ENCODE data around the gene COL4A1.
"Not testable (repeated sequence)": the region's sequence is repeated elsewhere in the genome, so short reads cannot be mapped to it uniquely, and the experiment has no call there.

COL4A1 gene

GRCh38 chr13:110324026-110324749 is 17.2 kb upstream of the COL4A1 start:
- no peaks in the 10 kb centered on the region for H3K27me3 ChIP-seq (ENCODE audit: control insufficient read depth in 1 of 2, insufficient read depth in 2 of 2, low read length in 2 of 2)
- H3K27ac ChIP-seq (ENCODE audit: low read depth, low read length), result no peak overlapping the region
- H3K4me3 ChIP-seq (ENCODE audit: low read depth in 1 of 2, low read length in 2 of 2), result no peak overlapping the region
- H3K4me1 ChIP-seq (ENCODE audit: control insufficient read depth in 1 of 2, insufficient read depth in 2 of 2, low read length in 2 of 2), result no peaks in the 10 kb centered on the region
- H3K36me3 ChIP-seq (ENCODE audit: control insufficient read depth in 1 of 2, insufficient read depth in 2 of 2, low read length in 2 of 2), result no peaks in the 10 kb centered on the region
- no peaks in the 10 kb centered on the region for H3K9me3 ChIP-seq (ENCODE audit: control insufficient read depth in 1 of 2, low read length in 2 of 2)
- H3K9ac ChIP-seq (ENCODE audit: low read depth in 1 of 2, low read length in 2 of 2), result no peak overlapping the region

- no peaks in the 10 kb centered on the region for H3K36me3 ChIP-seq (ENCODE audit: control insufficient read depth in 1 of 2, insufficient read depth in 2 of 2, low read length in 2 of 2)
- no peak overlapping the region for H3K9ac ChIP-seq (ENCODE audit: low read depth in 1 of 2, low read length in 2 of 2)
- no peak overlapping the region for H3K4me3 ChIP-seq (ENCODE audit: low read depth in 1 of 2, low read length in 2 of 2)
- no peaks in the 10 kb centered on the region for H3K27me3 ChIP-seq (ENCODE audit: control insufficient read depth in 1 of 2, insufficient read depth in 2 of 2, low read length in 2 of 2)
- H3K27ac ChIP-seq (ENCODE audit: low read depth, low read length), result no peak overlapping the region
- no peaks in the 10 kb centered on the region for H3K4me1 ChIP-seq (ENCODE audit: control insufficient read depth in 1 of 2, insufficient read depth in 2 of 2, low read length in 2 of 2)
- no peaks in the 10 kb centered on the region for H3K9me3 ChIP-seq (ENCODE audit: control insufficient read depth in 1 of 2, low read length in 2 of 2)
These were observed 16.4 kb upstream of the COL4A1 start for GRCh38 chr13:110323172-110323891.

GRCh38 chr13:110322828-110323171 is 15.8 kb upstream of the COL4A1 start:
- Histone ChIP-seq H3K4me3 (ENCODE audit: low read depth in 1 of 2, low read length in 2 of 2) (no peak overlapping the region), H3K9ac (ENCODE audit: low read depth in 1 of 2, low read length in 2 of 2) (no peak overlapping the region), H3K36me3 (ENCODE audit: control insufficient read depth in 1 of 2, insufficient read depth in 2 of 2, low read length in 2 of 2) (no peaks in the 10 kb centered on the region), H3K27ac (ENCODE audit: low read depth, low read length) (no peak overlapping the region), H3K9me3 (ENCODE audit: control insufficient read depth in 1 of 2, low read length in 2 of 2) (no peaks in the 10 kb centered on the region), H3K4me1 (ENCODE audit: control insufficient read depth in 1 of 2, insufficient read depth in 2 of 2, low read length in 2 of 2) (no peaks in the 10 kb centered on the region), H3K27me3 (ENCODE audit: control insufficient read depth in 1 of 2, insufficient read depth in 2 of 2, low read length in 2 of 2) (no peaks in the 10 kb centered on the region)

- Histone ChIP-seq H3K27ac (ENCODE audit: low read depth, low read length) (no peak overlapping the region), H3K27me3 (ENCODE audit: control insufficient read depth in 1 of 2, insufficient read depth in 2 of 2, low read length in 2 of 2) (no peaks in the 10 kb centered on the region), H3K9ac (ENCODE audit: low read depth in 1 of 2, low read length in 2 of 2) (no peak overlapping the region), H3K4me3 (ENCODE audit: low read depth in 1 of 2, low read length in 2 of 2) (no peak overlapping the region), H3K9me3 (ENCODE audit: control insufficient read depth in 1 of 2, low read length in 2 of 2) (no peaks in the 10 kb centered on the region), H3K36me3 (ENCODE audit: control insufficient read depth in 1 of 2, insufficient read depth in 2 of 2, low read length in 2 of 2) (no peaks in the 10 kb centered on the region), H3K4me1 (ENCODE audit: control insufficient read depth in 1 of 2, insufficient read depth in 2 of 2, low read length in 2 of 2) (no peaks in the 10 kb centered on the region)
These were observed 15.3 kb upstream of the COL4A1 start for GRCh38 chr13:110322126-110322827.

- H3K4me1 ChIP-seq (ENCODE audit: control insufficient read depth in 1 of 2, insufficient read depth in 2 of 2, low read length in 2 of 2); H3K4me3 ChIP-seq (ENCODE audit: low read depth in 1 of 2, low read length in 2 of 2); H3K9ac ChIP-seq (ENCODE audit: low read depth in 1 of 2, low read length in 2 of 2); H3K9me3 ChIP-seq (ENCODE audit: control insufficient read depth in 1 of 2, low read length in 2 of 2); H3K36me3 ChIP-seq (ENCODE audit: control insufficient read depth in 1 of 2, insufficient read depth in 2 of 2, low read length in 2 of 2); H3K27me3 ChIP-seq (ENCODE audit: control insufficient read depth in 1 of 2, insufficient read depth in 2 of 2, low read length in 2 of 2); H3K27ac ChIP-seq (ENCODE audit: low read depth, low read length): not testable (repeated sequence)
These were observed 14.6 kb upstream of the COL4A1 start for GRCh38 chr13:110321573-110321972.

- H3K4me3 ChIP-seq (ENCODE audit: low read depth in 1 of 2, low read length in 2 of 2), result no peak overlapping the region
- H3K9me3 ChIP-seq (ENCODE audit: control insufficient read depth in 1 of 2, low read length in 2 of 2), result no peaks in the 10 kb centered on the region
- no peak overlapping the region for H3K9ac ChIP-seq (ENCODE audit: low read depth in 1 of 2, low read length in 2 of 2)
- peaks cover 0 to 4% of the 10 kb centered on the region in 2 donors for H3K4me1 ChIP-seq (ENCODE audit: control insufficient read depth in 1 of 2, insufficient read depth in 2 of 2, low read length in 2 of 2)
- peaks cover 0 to 3% of the 10 kb centered on the region in 2 donors for H3K27me3 ChIP-seq (ENCODE audit: control insufficient read depth in 1 of 2, insufficient read depth in 2 of 2, low read length in 2 of 2)
- H3K27ac ChIP-seq (ENCODE audit: low read depth, low read length), result no peak overlapping the region
- H3K36me3 ChIP-seq (ENCODE audit: control insufficient read depth in 1 of 2, insufficient read depth in 2 of 2, low read length in 2 of 2), result peaks cover 0 to 5% of the 10 kb centered on the region in 2 donors
These were observed 13.7 kb upstream of the COL4A1 start for GRCh38 chr13:110320645-110321044.

GRCh38 chr13:110319774-110320509 is 13.0 kb upstream of the COL4A1 start:
- H3K4me1 ChIP-seq (ENCODE audit: control insufficient read depth in 1 of 2, insufficient read depth in 2 of 2, low read length in 2 of 2), result peaks cover 0 to 4% of the 10 kb centered on the region in 2 donors
- peaks cover 0 to 5% of the 10 kb centered on the region in 2 donors for H3K36me3 ChIP-seq (ENCODE audit: control insufficient read depth in 1 of 2, insufficient read depth in 2 of 2, low read length in 2 of 2)
- no peak overlapping the region for H3K4me3 ChIP-seq (ENCODE audit: low read depth in 1 of 2, low read length in 2 of 2)
- peaks cover 0 to 3% of the 10 kb centered on the region in 2 donors for H3K27me3 ChIP-seq (ENCODE audit: control insufficient read depth in 1 of 2, insufficient read depth in 2 of 2, low read length in 2 of 2)
- no peak overlapping the region for H3K9ac ChIP-seq (ENCODE audit: low read depth in 1 of 2, low read length in 2 of 2)
- no peak overlapping the region for H3K27ac ChIP-seq (ENCODE audit: low read depth, low read length)
- no peaks in the 10 kb centered on the region for H3K9me3 ChIP-seq (ENCODE audit: control insufficient read depth in 1 of 2, low read length in 2 of 2)

- H3K36me3 ChIP-seq (ENCODE audit: control insufficient read depth in 1 of 2, insufficient read depth in 2 of 2, low read length in 2 of 2), result peaks cover 0 to 5% of the 10 kb centered on the region in 2 donors
- peaks cover 0 to 3% of the 10 kb centered on the region in 2 donors for H3K27me3 ChIP-seq (ENCODE audit: control insufficient read depth in 1 of 2, insufficient read depth in 2 of 2, low read length in 2 of 2)
- H3K27ac ChIP-seq (ENCODE audit: low read depth, low read length), result no peak overlapping the region
- no peaks in the 10 kb centered on the region for H3K9me3 ChIP-seq (ENCODE audit: control insufficient read depth in 1 of 2, low read length in 2 of 2)
- peaks cover 0 to 7% of the 10 kb centered on the region in 2 donors for H3K4me1 ChIP-seq (ENCODE audit: control insufficient read depth in 1 of 2, insufficient read depth in 2 of 2, low read length in 2 of 2)
- H3K4me3 ChIP-seq (ENCODE audit: low read depth in 1 of 2, low read length in 2 of 2), result no peak overlapping the region
- H3K9ac ChIP-seq (ENCODE audit: low read depth in 1 of 2, low read length in 2 of 2), result no peak overlapping the region
These were observed 12.4 kb upstream of the COL4A1 start for GRCh38 chr13:110319397-110319773.

GRCh38 chr13:110318920-110319319 is 12.0 kb upstream of the COL4A1 start:
- Histone ChIP-seq H3K9ac (ENCODE audit: low read depth in 1 of 2, low read length in 2 of 2) (no peak overlapping the region), H3K4me1 (ENCODE audit: control insufficient read depth in 1 of 2, insufficient read depth in 2 of 2, low read length in 2 of 2) (peaks cover 0 to 7% of the 10 kb centered on the region in 2 donors), H3K27ac (ENCODE audit: low read depth, low read length) (peak overlapping the region; percentile 13), H3K27me3 (ENCODE audit: control insufficient read depth in 1 of 2, insufficient read depth in 2 of 2, low read length in 2 of 2) (peaks cover 0 to 3% of the 10 kb centered on the region in 2 donors), H3K36me3 (ENCODE audit: control insufficient read depth in 1 of 2, insufficient read depth in 2 of 2, low read length in 2 of 2) (peaks cover 0 to 5% of the 10 kb centered on the region in 2 donors), H3K9me3 (ENCODE audit: control insufficient read depth in 1 of 2, low read length in 2 of 2) (no peaks in the 10 kb centered on the region), H3K4me3 (ENCODE audit: low read depth in 1 of 2, low read length in 2 of 2) (no peak overlapping the region)

Data from duodenal mucosa (tissue), 2 donors.